IMR-90 (cell line): ENCODE measurements around the gene USP47. TPM values are rescaled to one million over a fixed set of nuclear protein-coding genes. Genes with fewer than 3 reads are reported as not detected.

ENCODE experiments used
- ATAC-seq: fragments of 200-7000 bp; cut with Tn5 transposase; 2 replicates; pipeline ENCODE4 v1.9.1; 2020; ENCODE audit warnings: low read depth, mild to moderate bottlenecking, moderate library complexity
- BruUV-seq: library from RNA; stranded (reverse); fragments of 400-500 nt; replicated peaks from 2 replicates; lab custom pipeline; 2021; lab: Mats Ljungman, UMichigan
- CTCF ChIA-PET: fragments of 300-600 bp; formaldehyde crosslinking; extraction: SDS; loops from one replicate; lab custom pipeline; 2021; ENCODE audit warnings: antibody characterized with exemption; lab: Yijun Ruan, JAX
- POLR2A ChIA-PET: fragments of 300-600 bp; sonication (Branson Sonifier 250); formaldehyde crosslinking; loops from one replicate; lab custom pipeline; 2022; ENCODE audit warnings: antibody characterized with exemption; ENCODE audit not compliant: unreplicated experiment; lab: Charles Lee
- DNase-seq: peaks from one replicate; pipeline ENCODE4 v3.0.0; 2013
- H2AFZ ChIP-seq: replicated peaks from 2 replicates; pipeline ENCODE3; 2013; ENCODE audit warnings: low read length, mild to moderate bottlenecking; ENCODE audit not compliant: poor library complexity
- H2AK5ac ChIP-seq: 2 replicates; pipeline ENCODE4 v1.6.1; 2013; ENCODE audit warnings: low read depth, low read length, inconsistent platforms
- H2AK9ac ChIP-seq: replicated peaks from 2 replicates; pipeline ENCODE3; 2013; ENCODE audit warnings: mild to moderate bottlenecking, low read depth, low read length, moderate library complexity; ENCODE audit not compliant: poor library complexity
- H2BK120ac ChIP-seq: 2 replicates; pipeline ENCODE4 v1.6.1; 2013; ENCODE audit warnings: low read depth, low read length, inconsistent platforms
- H2BK15ac ChIP-seq: 3 replicates; pipeline ENCODE4 v1.6.1; 2013; ENCODE audit warnings: low read depth, low read length, inconsistent platforms
- H2BK20ac ChIP-seq: 2 replicates; pipeline ENCODE4 v1.6.1; 2013; ENCODE audit warnings: low read depth, mild to moderate bottlenecking, inconsistent platforms, low read length, moderate library complexity
- H2BK5ac ChIP-seq: 2 replicates; pipeline ENCODE4 v1.6.1; 2013; ENCODE audit warnings: mild to moderate bottlenecking, low read depth, low read length, inconsistent platforms; ENCODE audit not compliant: poor library complexity, severe bottlenecking
- H3K14ac ChIP-seq: replicated peaks from 2 replicates; pipeline ENCODE4 v1.6.1; 2013; ENCODE audit warnings: low read depth, low read length, inconsistent platforms
- H3K18ac ChIP-seq: 2 replicates; pipeline ENCODE4 v1.6.1; 2013; ENCODE audit warnings: low read depth, low read length, control low read depth
- H3K23ac ChIP-seq: 2 replicates; pipeline ENCODE4 v1.6.1; 2013; ENCODE audit warnings: low read depth, low read length, inconsistent platforms
- H3K27ac ChIP-seq: 2 replicates; pipeline ENCODE4 v1.5.1; 2013; ENCODE audit warnings: mild to moderate bottlenecking, control low read depth, low read length; ENCODE audit not compliant: insufficient read depth
- H3K27me3 ChIP-seq: 2 replicates; pipeline ENCODE4 v1.6.1; 2013; ENCODE audit warnings: low read length; ENCODE audit not compliant: control insufficient read depth, insufficient read depth
- H3K36me3 ChIP-seq: 2 replicates; pipeline ENCODE4 v1.6.1; 2013; ENCODE audit warnings: low read length, mixed read lengths; ENCODE audit not compliant: control insufficient read depth, insufficient read depth
- H3K4ac ChIP-seq: 2 replicates; pipeline ENCODE4 v1.6.1; 2013; ENCODE audit warnings: low read depth, low read length, inconsistent platforms
- H3K4me1 ChIP-seq: 2 replicates; pipeline ENCODE4 v1.6.1; 2013; ENCODE audit warnings: low read length, mixed read lengths; ENCODE audit not compliant: control insufficient read depth, insufficient read depth
- H3K4me2 ChIP-seq: 2 replicates; pipeline ENCODE4 v1.6.1; 2013; ENCODE audit warnings: low read depth, mild to moderate bottlenecking, control low read depth, low read length, moderate library complexity
- H3K4me3 ChIP-seq: 2 replicates; pipeline ENCODE4 v1.5.1; 2013; ENCODE audit warnings: low read depth, mild to moderate bottlenecking, control low read depth, low read length, moderate library complexity; ENCODE audit not compliant: insufficient read depth
- H3K56ac ChIP-seq: 2 replicates; pipeline ENCODE4 v1.6.1; 2013; ENCODE audit warnings: low read length, inconsistent platforms; ENCODE audit not compliant: insufficient read depth; ENCODE audit errors: extremely low read depth
- H3K79me1 ChIP-seq, 2 experiments: 2 replicates each; pipeline ENCODE4 v1.6.1; 2013; ENCODE audit warnings: low read length in 2 of 2, inconsistent platforms in 1 of 2, low read depth in 1 of 2
- H3K9ac ChIP-seq: 2 replicates; pipeline ENCODE4 v1.6.1; 2013; ENCODE audit warnings: low read depth, low read length, control low read depth
- H3K9me1 ChIP-seq: 2 replicates; pipeline ENCODE4 v1.6.1; 2013; ENCODE audit warnings: low read length, inconsistent platforms; ENCODE audit not compliant: insufficient read depth
- H3K9me3 ChIP-seq: 2 replicates; pipeline ENCODE4 v1.6.1; 2013; ENCODE audit warnings: low read length; ENCODE audit not compliant: control insufficient read depth, insufficient read depth
- H4K20me1 ChIP-seq: 2 replicates; pipeline ENCODE4 v1.6.1; 2013; ENCODE audit warnings: low read length, inconsistent platforms; ENCODE audit not compliant: insufficient read depth
- H4K5ac ChIP-seq: 2 replicates; pipeline ENCODE4 v1.6.1; 2013; ENCODE audit warnings: mild to moderate bottlenecking, low read depth, low read length, control low read depth
- H4K8ac ChIP-seq, 2 experiments: 2 replicates each; pipeline ENCODE4 v1.6.1; 2013; ENCODE audit warnings: low read depth in 2 of 2, low read length in 2 of 2, control low read depth in 1 of 2, inconsistent platforms in 1 of 2
- H4K91ac ChIP-seq: 2 replicates; pipeline ENCODE4 v1.6.1; 2013; ENCODE audit warnings: low read depth, low read length, inconsistent platforms; ENCODE audit not compliant: insufficient read depth
- BHLHE40 ChIP-seq: fragments of 150-350 bp; IDR thresholded peaks from 2 replicates; pipeline ENCODE4 v1.6.1; 2016; ENCODE audit warnings: mild to moderate bottlenecking, low read depth, low read length
- CEBPB ChIP-seq: IDR thresholded peaks from 2 replicates; pipeline ENCODE4 v1.6.1; 2012; ENCODE audit warnings: low read depth, low read length, improper control_type of control experiment
- ELK1 ChIP-seq: fragments of 150-350 bp; IDR thresholded peaks from 2 replicates; pipeline ENCODE4 v1.6.1; 2016; ENCODE audit warnings: low read depth, mild to moderate bottlenecking, low read length, moderate library complexity, borderline replicate concordance
- FOS ChIP-seq: fragments of 150-350 bp; IDR thresholded peaks from 2 replicates; pipeline ENCODE4 v1.6.1; 2016; ENCODE audit warnings: low read depth, low read length
- MAFK ChIP-seq: IDR thresholded peaks from 2 replicates; pipeline ENCODE4 v1.6.1; 2012; ENCODE audit warnings: low read depth, low read length, improper control_type of control experiment
- MAZ ChIP-seq: IDR thresholded peaks from 2 replicates; pipeline ENCODE4 v1.6.1; 2012; ENCODE audit warnings: low read depth, mild to moderate bottlenecking, low read length, improper control_type of control experiment, moderate library complexity, borderline replicate concordance
- RCOR1 ChIP-seq: IDR thresholded peaks from 2 replicates; pipeline ENCODE4 v1.6.1; 2012; ENCODE audit warnings: mild to moderate bottlenecking, low read length, improper control_type of control experiment; ENCODE audit not compliant: insufficient replicate concordance
- RFX5 ChIP-seq: IDR thresholded peaks from 2 replicates; pipeline ENCODE4 v1.8.0; 2012; ENCODE audit warnings: low read depth, mild to moderate bottlenecking, low read length, moderate library complexity
- WGBS, 2 experiments: methylation state at CpG; one replicate each; pipeline versions ENCODE4 v1.1.5 to v1.1.7; 2013; ENCODE audit warnings: missing lambda C conversion rate in 2 of 2; ENCODE audit not compliant: insufficient read length in 1 of 2; ENCODE audit errors: extremely low coverage in 2 of 2; 5-methylcytosine and 5-hydroxymethylcytosine counted together
- dilution Hi-C: fragments of 300-500 bp; cut with HindIII; formaldehyde crosslinking; loops from one replicate; pipeline ENCODE4 v1.14.3; 2018; ENCODE audit warnings: low sequenced_read_pairs; ENCODE audit not compliant: unreplicated experiment
- in situ Hi-C: fragments of 300-500 bp; cut with MboI; formaldehyde crosslinking; loops from 3 replicates; pipeline ENCODE4 v1.14.3; 2019; ENCODE audit warnings: low sequenced_read_pairs, inconsistent platforms, mixed read lengths
- intact Hi-C: fragments of 100-400 bp; cut with micrococcal nuclease; formaldehyde crosslinking; loops from 2 replicates; pipeline ENCODE4 v1.10.0; 2022
- polyA plus RNA-seq, 3 experiments: library from polyadenylated mRNA; depleted of rRNA; stranded (reverse); fragments of >200 nt; gene quantifications; 2 replicates each; pipeline ENCODE4 v1.2.3, GENCODE V29; 2012; ENCODE audit warnings: low replicate concordance in 1 of 3
- total RNA-seq: library from RNA; depleted of rRNA; stranded (reverse); fragments of >200 nt; gene quantifications from 2 replicates; pipeline ENCODE4 v1.2.3, GENCODE V29; 2012

The USP47 gene
- total and polyA plus RNA-seq, 2 of the 4 experiments (the other 2 are of a cell fraction) = 15.0 to 110 TPM

GRCh38 chr11:11956006-11956405 is 114.2 kb downstream of the USP47 start:
- Histone ChIP-seq H3K14ac (no peak overlapping the region), H2AK9ac (no peak overlapping the region), H3K79me1 (peaks cover 4 to 20% of the 10 kb centered on the region in 2 experiments), H4K20me1 (no peaks in the 10 kb centered on the region), H3K9me1 (peaks cover 3% of the 10 kb centered on the region; the same call in 1 of the 2 replicates), H4K91ac (no peak overlapping the region), H3K27me3 (no peaks in the 10 kb centered on the region), H3K18ac (no peak overlapping the region), H2BK15ac (no peak overlapping the region), H2AFZ (no peak overlapping the region), H3K9me3 (no peaks in the 10 kb centered on the region), H3K4me1 (no peaks in the 10 kb centered on the region), H3K9ac (no peak overlapping the region), H3K56ac (no peak overlapping the region), H2AK5ac (no peak overlapping the region), H3K4me2 (no peak overlapping the region), H4K5ac (no peak overlapping the region), H4K8ac (no peak overlapping the region), H3K4ac (no peak overlapping the region), H3K23ac (no peak overlapping the region), H2BK5ac (no peak overlapping the region), H2BK120ac (no peak overlapping the region), H2BK20ac (no peak overlapping the region), H3K36me3 (peaks cover 36% of the 10 kb centered on the region), H3K27ac (no peak overlapping the region), H3K4me3 (no peak overlapping the region)
- ChIA-PET CTCF (interaction anchor here (0.5 to 0.7 kb wide), 3 partner anchors 8 to 1077 kb away, joined by 3 to 5 read pairs (median 3); no protein-coding TSS in a partner anchor), POLR2A (no interaction called here)
- in situ Hi-C loops (no loop called here), intact Hi-C loops (no loop called here), dilution Hi-C loops (no loop called here)
- ATAC-seq (no peak), DNase-seq (no peak)
- WGBS, 2 experiments = 80% methylated on average over 1 of the region's 5 CpGs; no CpG with 5 or more reads in 1 of the 2 experiments
- BruUV-seq = no TSS peak
- no peak for TF ChIP-seq ELK1
- no peak for TF ChIP-seq BHLHE40
- TF ChIP-seq RFX5 = no peak
- no peak for TF ChIP-seq RCOR1
- TF ChIP-seq MAFK = no peak
- no peak for TF ChIP-seq CEBPB
- TF ChIP-seq MAZ = no peak
- no peak for TF ChIP-seq FOS
